Neural cell (in vitro differentiated cells): ENCODE results near the gene ALAS1.

Experiments
- CTCF ChIP-seq: fragments of 450-650 bp; IDR thresholded peaks from 2 replicates; pipeline ENCODE4 v1.5.1; 2014; ENCODE audit warnings: antibody characterized with exemption, mild to moderate bottlenecking, moderate library complexity; ENCODE audit not compliant: poor library complexity, severe bottlenecking
- EP300 ChIP-seq: fragments of 450-650 bp; conservative IDR thresholded peaks from 2 replicates; pipeline ENCODE4 v1.6.1; 2014; ENCODE audit warnings: antibody characterized with exemption, mild to moderate bottlenecking, moderate library complexity; ENCODE audit not compliant: poor library complexity, severe bottlenecking
- EZH2 ChIP-seq: fragments of 200-600, 300-800 bp; shearing (Covaris generic), sonication (generic); IDR thresholded peaks from 2 replicates; pipeline ENCODE4 v1.6.1; 2014; ENCODE audit warnings: antibody characterized with exemption, low read length, borderline replicate concordance, mild to moderate bottlenecking; ENCODE audit not compliant: insufficient read depth, poor library complexity, severe bottlenecking
- POLR2AphosphoS5 ChIP-seq: IDR thresholded peaks from 2 replicates; pipeline ENCODE4 v1.6.1; 2012
- RAD21 ChIP-seq: fragments of 450-650 bp; conservative IDR thresholded peaks from 2 replicates; pipeline ENCODE4 v1.6.1; 2014; ENCODE audit warnings: antibody characterized with exemption, mild to moderate bottlenecking, moderate library complexity
- REST ChIP-seq: IDR thresholded peaks from 2 replicates; pipeline ENCODE4 v1.6.1; 2012; ENCODE audit warnings: borderline replicate concordance
- SMC3 ChIP-seq: fragments of 450-650 bp; conservative IDR thresholded peaks from 2 replicates; pipeline ENCODE4 v1.6.1; 2014; ENCODE audit warnings: antibody characterized with exemption, mild to moderate bottlenecking, moderate library complexity; ENCODE audit not compliant: poor library complexity
- TAF1 ChIP-seq: IDR thresholded peaks from 2 replicates; pipeline ENCODE4 v1.6.1; 2012; ENCODE audit warnings: low read depth

- TF ChIP-seq POLR2AphosphoS5 (no peak), CTCF (no peak), EZH2 (no peak), REST (no peak), EP300 (no peak), TAF1 (no peak), SMC3 (no peak), RAD21 (no peak)
Measured at GRCh38 chr3:52153389-52154096, 44.4 kb upstream of the ALAS1 start.
